Vagina (tissue), 2 donors: ENCODE results near the gene MAST4.

Source experiments
- POLR2A ChIP-seq, 2 donors: fragments of 450-650 bp; IDR thresholded peaks; one replicate each; pipeline ENCODE4 v1.6.1; 2017; ENCODE audit warnings: antibody characterized with exemption in 2 of 2, mild to moderate bottlenecking in 2 of 2, moderate library complexity in 2 of 2
- POLR2AphosphoS5 ChIP-seq, 2 donors: sonication (generic); formaldehyde crosslinking; IDR thresholded peaks; one replicate each; pipeline ENCODE4 v1.9.0; 2017; ENCODE audit warnings: antibody characterized with exemption in 2 of 2, mild to moderate bottlenecking in 2 of 2, low read depth in 1 of 2; ENCODE audit not compliant: insufficient read depth in 1 of 2
- TF ChIP-seq, protein P1 (sequence below), 3 experiments: fragments of 450-650 bp in 2 of 3; fragments of 200-600 bp in 1 of 3; sonication (generic) in 1 of 3; IDR thresholded peaks; one replicate each; pipeline ENCODE4 v1.5.1; 2017 to 2019; ENCODE audit warnings: antibody characterized with exemption in 3 of 3, mild to moderate bottlenecking in 2 of 3, moderate library complexity in 2 of 3

DNA sequence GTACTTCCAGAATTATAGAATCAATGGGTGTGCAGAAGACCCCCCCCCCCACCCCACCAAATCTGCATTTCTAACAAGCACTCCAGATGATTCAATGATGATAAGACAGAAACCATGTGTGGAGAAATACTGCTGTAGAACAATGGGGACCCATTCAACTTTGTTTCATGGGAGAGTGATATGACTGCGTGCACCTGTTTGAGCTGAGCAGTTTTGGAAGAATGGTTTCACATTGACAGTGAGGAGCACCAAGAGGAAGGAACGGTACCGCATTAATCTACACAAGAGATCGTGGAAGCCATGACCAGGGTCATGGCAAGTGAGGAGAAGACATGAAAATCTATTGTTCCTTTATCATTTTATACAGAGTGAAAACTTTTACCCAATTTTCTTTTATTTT lies 397.7 kb downstream of the MAST4 start:
- no peak for TF ChIP-seq POLR2A (IDR thresholded peaks at IDR 0.05)
- TF ChIP-seq, protein P1, sequence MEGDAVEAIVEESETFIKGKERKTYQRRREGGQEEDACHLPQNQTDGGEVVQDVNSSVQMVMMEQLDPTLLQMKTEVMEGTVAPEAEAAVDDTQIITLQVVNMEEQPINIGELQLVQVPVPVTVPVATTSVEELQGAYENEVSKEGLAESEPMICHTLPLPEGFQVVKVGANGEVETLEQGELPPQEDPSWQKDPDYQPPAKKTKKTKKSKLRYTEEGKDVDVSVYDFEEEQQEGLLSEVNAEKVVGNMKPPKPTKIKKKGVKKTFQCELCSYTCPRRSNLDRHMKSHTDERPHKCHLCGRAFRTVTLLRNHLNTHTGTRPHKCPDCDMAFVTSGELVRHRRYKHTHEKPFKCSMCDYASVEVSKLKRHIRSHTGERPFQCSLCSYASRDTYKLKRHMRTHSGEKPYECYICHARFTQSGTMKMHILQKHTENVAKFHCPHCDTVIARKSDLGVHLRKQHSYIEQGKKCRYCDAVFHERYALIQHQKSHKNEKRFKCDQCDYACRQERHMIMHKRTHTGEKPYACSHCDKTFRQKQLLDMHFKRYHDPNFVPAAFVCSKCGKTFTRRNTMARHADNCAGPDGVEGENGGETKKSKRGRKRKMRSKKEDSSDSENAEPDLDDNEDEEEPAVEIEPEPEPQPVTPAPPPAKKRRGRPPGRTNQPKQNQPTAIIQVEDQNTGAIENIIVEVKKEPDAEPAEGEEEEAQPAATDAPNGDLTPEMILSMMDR (IDR thresholded peaks at IDR 0.05): no peak
- TF ChIP-seq POLR2AphosphoS5 (IDR thresholded peaks at IDR 0.05; ENCODE audit: insufficient read depth in 1 of 2, low read depth in 1 of 2): no peak
